RWPE1 (cell line): ENCODE measurements around the gene PLA2G4D.

Experiments used
- CTCF ChIA-PET: fragments of 350-600 bp; sonication (Branson Sonifier 250); formaldehyde crosslinking; extraction: SDS; loops from one replicate; lab custom pipeline; 2021; lab: Yijun Ruan, JAX
- POLR2A ChIA-PET: fragments of 400-600 bp; formaldehyde crosslinking; extraction: SDS; loops from one replicate; lab custom pipeline; 2020; ENCODE audit warnings: antibody characterized with exemption; ENCODE audit not compliant: low non-redundant PET; lab: Yijun Ruan, JAX
- DNase-seq: peaks from one replicate; pipeline ENCODE4 v3.0.0; 2012; ENCODE audit warnings: low spot score
- H3K27ac ChIP-seq: fragments of 450-650 bp; 2 replicates; pipeline ENCODE4 v1.5.1; 2017
- TF ChIP-seq, protein P1 (sequence below): fragments of 450-650 bp; conservative IDR thresholded peaks from 2 replicates; pipeline ENCODE4 v1.5.1; 2017; ENCODE audit warnings: low read depth, mild to moderate bottlenecking

The PLA2G4D gene

DNA sequence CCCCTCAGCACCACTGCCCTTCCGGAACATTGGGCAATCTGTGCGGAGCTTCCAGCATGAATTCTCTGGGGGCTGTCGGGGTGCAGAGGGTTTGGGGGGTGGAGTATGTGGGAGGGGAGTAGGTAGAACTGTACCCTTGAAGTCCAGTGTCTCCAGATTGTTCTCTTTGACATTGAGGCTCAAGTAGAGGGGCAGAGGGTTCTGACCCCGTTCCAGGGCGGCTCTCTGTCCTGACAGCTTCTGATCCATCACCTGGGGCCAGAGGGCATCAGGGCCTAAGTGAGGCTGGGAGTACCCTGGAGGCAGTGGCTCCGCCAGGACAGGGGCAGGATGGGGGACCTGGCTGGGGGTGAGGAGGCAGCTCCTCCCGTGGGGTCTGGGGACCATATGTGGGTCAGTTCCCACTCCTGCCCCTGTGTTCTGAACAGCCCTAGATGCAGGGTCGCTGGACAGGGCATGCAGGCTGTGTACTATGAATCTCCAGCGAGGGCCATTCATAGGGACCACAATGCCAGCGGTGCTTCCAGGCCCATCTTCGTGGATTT lies 22.1 kb downstream of the PLA2G4D start:
- CTCF ChIA-PET = interaction anchor here (4.2 kb wide), 1 partner anchor 12 kb away, joined by 15 read pairs; no protein-coding TSS in a partner anchor
- no peak for DNase-seq
- no peak overlapping the region for H3K27ac ChIP-seq
- POLR2A ChIA-PET = no interaction called here
- TF ChIP-seq, protein P1, sequence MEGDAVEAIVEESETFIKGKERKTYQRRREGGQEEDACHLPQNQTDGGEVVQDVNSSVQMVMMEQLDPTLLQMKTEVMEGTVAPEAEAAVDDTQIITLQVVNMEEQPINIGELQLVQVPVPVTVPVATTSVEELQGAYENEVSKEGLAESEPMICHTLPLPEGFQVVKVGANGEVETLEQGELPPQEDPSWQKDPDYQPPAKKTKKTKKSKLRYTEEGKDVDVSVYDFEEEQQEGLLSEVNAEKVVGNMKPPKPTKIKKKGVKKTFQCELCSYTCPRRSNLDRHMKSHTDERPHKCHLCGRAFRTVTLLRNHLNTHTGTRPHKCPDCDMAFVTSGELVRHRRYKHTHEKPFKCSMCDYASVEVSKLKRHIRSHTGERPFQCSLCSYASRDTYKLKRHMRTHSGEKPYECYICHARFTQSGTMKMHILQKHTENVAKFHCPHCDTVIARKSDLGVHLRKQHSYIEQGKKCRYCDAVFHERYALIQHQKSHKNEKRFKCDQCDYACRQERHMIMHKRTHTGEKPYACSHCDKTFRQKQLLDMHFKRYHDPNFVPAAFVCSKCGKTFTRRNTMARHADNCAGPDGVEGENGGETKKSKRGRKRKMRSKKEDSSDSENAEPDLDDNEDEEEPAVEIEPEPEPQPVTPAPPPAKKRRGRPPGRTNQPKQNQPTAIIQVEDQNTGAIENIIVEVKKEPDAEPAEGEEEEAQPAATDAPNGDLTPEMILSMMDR = no peak

DNA sequence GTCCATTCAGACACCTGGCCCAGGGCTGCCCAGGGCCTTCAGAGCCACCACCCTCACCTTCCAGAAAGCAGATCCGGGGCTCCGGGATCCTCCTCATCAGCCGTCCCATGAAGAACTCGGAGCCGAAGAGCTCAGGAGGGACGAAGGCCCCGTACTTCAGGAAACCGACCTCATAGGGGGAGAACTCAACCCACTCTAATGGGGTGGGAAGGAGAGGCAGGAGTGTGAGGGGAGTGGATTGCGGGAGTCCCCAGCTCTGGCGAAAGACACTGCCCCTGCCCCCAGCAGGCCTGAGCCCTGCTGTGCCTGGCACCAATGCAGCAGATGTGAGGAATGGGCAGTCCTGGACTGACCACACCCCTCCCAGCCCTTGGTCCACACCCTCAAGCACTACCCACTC lies 22.6 kb downstream of the PLA2G4D start:
- TF ChIP-seq, protein P1 = no peak
- CTCF ChIA-PET = interaction anchor here (4.2 kb wide), 1 partner anchor 12 kb away, joined by 15 read pairs; no protein-coding TSS in a partner anchor
- DNase-seq = no peak
- POLR2A ChIA-PET = no interaction called here
- H3K27ac ChIP-seq = no peak overlapping the region

DNA sequence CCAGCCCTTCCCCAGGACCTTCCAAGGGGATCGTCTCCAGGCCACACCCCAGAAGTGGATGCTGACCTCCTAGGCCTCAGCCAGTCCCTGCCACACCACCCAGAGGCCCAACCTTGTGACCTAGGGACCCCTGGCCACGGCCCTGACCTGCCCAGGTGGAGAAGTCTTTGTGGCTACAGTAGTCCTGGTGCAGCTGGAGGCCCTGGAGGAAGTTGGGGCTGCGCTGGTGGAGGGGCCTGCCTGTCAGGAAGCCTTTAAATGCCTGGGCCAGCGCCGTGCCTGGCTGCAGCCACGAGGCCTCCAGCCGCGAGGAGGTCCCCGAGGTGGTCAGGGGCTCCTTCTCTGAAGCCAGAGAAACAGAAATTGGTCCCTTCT lies 23.4 kb downstream of the PLA2G4D start:
- TF ChIP-seq, protein P1 = no peak
- no peak overlapping the region for H3K27ac ChIP-seq
- ChIA-PET CTCF (interaction anchor here (4.2 kb wide), 1 partner anchor 13 kb away, joined by 15 read pairs; no protein-coding TSS in a partner anchor), POLR2A (no interaction called here)
- no peak for DNase-seq

DNA sequence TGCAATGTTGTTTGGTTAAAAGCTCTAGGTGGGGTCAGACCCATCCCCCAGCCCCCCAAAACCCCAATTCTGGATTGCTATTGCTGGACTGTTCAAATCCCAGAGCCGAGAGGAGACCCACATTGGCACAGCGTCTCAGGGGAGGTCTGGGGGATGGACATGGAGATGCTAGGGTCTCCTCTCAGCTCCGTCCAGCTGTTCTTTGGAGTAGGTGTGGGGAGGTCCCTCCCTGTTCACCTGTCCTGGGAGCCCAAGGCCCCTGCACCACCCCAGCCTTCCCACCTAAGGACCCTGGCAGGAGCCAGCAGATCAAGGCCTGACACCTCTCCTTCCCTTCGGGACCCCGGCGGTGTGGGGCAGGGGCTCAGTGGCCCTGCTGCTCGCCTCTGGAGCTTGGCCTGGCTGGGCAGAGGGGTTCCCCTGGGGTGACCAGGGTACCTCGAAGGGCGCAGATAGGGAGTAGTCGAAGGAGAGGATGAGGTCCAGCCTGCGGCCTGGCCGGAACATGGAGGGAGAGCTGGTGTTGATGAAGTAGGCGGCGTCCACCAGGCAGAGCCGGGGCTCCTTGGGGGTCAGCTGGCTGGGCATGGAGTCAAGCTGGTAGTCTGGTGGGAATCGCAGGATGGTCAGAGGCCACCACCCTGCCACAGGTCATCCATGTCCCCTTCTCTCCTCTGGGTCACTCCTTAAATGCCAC lies 23.9 kb downstream of the PLA2G4D start:
- TF ChIP-seq, protein P1 = no peak
- POLR2A ChIA-PET = no interaction called here
- no peak overlapping the region for H3K27ac ChIP-seq
- DNase-seq = no peak
- CTCF ChIA-PET = interaction anchor here (0.5 to 4.2 kb wide), 4 partner anchors 13 to 80 kb away, joined by 3 to 15 read pairs (median 5); no protein-coding TSS in a partner anchor

DNA sequence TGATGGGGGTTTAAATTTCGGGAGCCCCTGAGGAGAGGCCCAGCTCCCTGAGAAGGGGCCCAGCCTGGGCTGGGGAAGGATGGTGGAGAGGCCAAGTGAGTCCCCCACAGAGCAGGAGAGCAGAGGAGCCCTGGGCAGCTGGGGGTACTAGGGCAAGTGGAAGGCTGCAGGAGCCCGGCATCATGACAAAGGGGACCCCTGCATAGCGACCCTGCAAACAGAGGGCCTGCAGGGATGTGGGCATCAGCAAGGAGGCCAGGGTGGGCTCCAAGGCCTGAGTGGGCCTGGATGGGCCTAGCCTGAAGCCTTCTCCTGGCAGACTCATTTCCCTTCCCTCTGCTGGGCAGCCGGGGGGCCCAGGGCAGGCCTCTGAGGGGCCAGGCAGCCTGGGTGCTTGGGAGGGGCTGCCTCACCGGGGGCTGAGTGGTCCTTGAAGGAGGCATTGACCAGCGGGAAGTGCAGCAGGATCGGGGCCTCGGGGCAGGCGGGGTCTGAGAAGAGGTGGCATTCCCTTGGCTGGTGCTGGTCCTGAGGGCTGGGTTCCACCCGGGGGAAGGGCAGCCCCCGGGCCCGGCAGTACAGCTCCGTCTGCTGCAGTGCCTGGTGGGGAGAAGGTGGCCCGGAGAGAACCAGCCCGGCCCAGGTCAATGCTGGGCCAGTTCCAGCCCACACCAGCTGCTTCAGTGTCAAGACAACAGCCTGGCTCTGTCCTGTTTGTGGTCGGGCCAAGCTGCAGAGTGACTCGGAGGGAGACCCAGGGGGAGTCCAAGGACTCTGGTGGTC lies 24.7 kb downstream of the PLA2G4D start:
- ChIA-PET CTCF (interaction anchor here (0.5 to 1.3 kb wide), 4 partner anchors 14 to 79 kb away, joined by 3 to 5 read pairs (median 4); no protein-coding TSS in a partner anchor), POLR2A (no interaction called here)
- no peak for DNase-seq

More for the DNA sequence above, 24.7 kb downstream of the PLA2G4D start:
- TF ChIP-seq, protein P1 = no peak
- no peak overlapping the region for H3K27ac ChIP-seq
